ENCODE data around the gene LCMT1.
"Not testable (repeated sequence)": the region's sequence is repeated elsewhere in the genome, so short reads cannot be mapped to it uniquely, and the experiment has no call there.

The LCMT1 gene

DNA sequence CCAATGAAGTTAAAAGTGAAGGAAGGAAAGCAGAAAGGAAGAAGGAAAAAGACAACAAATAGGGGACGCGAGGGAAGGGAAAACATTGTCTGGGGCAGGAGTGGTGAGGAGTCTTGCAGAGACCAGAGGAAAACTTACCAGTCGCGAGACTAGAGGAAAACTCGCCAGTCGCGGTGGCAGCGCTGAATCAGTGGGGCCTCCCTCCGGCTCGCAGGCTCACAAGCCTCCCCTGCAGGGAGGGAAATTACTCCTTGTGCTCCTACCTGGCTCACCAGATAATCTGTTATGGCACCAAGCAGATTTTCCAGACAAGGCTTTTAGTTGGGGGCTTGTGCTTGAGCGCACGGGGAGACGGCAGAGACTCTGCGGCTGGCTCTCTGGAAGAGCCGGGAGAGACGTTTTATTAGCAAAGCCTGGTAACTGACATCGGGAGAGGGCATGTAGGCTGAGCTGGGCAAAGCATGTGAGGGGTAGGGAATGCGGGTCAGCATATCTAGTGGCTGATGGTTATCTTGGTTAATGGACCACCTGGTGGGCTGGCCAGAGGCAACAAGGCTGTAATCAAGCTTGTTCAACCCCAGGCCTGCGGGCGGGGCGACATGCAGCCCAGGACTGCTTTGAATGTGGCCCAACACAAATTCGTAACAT, 37.1 kb downstream of the LCMT1 start:
- DNase-seq (ENCODE audit: low read depth): no peak

DNA sequence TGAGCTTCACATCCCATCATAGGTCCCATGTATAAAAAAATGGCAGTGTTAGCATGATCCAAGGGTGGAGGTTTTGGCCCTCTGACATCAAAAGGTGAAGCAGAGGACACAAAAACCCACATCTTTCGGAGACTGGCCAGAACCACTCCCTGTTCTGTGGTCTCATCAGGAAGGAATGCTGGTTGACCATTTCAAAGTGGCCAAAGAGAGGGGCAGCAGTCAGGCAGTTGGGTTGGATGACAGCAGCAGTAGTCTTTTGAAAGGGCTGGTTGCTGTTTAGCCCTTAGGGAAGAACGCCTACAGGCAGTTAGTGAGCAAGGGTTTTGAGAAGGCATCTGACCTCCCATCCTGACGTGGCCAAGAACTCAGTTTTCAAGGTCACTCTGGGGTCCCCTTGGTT, 40.5 kb downstream of the LCMT1 start:
- DNase-seq (ENCODE audit: low read depth): no peak

DNA sequence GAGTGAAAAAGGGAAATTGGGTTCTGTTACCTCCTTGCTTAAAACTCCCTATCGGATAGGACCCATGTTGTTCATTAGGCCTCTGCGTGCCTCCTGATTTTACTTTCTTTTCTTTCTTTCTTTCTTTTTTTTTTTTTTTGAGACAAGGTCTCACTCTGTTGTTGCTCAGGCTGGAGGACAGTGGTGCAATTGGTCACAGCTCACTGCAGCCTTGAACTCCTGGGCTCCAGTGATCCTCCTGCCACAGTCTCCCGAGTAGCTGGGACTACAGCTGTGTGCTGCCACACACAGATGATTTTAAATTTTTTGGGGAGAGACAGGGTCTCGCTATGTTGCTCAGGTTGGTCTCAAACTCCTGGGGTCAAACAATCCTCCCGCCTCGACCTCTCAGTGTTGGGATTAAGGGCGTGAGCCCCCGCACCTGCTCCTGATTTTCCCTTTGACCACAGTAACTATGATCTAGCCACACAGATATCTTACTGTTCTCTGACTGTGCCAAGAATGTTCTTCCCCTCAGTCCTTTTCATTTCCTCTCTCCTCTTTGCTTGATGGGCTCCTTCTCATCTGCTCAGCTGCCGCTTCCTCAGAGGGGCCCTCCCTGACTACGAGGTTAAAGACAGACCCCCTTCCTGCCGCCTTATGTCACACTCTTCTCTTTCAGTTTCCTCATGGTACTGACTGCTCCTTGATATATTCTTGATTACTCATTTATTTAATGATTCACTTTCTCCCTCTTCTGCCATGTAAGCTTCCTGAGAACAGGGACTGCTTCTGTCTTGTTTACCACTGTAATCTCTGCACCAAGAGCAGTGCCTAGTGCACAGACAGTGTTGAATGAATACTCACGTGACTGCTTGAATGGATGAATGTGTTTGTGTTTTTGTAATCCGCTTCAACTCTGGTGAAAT, 44.3 kb downstream of the LCMT1 start:
- DNase-seq (ENCODE audit: low read depth): no peak

DNA sequence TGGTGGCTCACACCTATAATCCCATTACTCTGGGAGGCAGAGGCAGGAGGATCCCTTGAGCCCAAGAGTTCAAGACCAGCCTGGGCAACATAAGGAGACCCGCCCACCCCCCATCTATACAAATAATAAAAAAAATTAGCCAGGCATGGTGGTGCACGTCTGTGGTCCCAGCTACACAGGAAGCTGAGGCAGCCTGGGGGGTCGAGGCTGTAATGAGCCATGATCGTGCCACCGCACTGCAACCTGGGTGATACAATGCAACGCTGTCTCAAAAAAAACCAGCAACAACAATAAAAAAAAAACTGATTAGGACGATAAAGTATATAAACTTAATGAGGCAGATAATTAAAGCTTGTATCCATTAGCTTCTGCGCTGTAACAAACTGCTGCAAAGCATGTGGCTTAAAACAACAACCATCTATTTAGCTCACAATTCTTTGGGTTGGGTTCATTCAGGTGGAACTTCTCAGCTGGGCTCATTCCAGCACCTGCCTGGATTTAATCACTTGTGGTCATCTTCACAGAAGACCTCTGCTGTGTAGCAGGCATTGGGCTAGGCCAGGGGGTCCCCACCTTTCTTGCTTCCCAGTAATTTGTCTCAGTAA, 45.8 kb downstream of the LCMT1 start:
- DNase-seq (ENCODE audit: low read depth): no peak

DNA sequence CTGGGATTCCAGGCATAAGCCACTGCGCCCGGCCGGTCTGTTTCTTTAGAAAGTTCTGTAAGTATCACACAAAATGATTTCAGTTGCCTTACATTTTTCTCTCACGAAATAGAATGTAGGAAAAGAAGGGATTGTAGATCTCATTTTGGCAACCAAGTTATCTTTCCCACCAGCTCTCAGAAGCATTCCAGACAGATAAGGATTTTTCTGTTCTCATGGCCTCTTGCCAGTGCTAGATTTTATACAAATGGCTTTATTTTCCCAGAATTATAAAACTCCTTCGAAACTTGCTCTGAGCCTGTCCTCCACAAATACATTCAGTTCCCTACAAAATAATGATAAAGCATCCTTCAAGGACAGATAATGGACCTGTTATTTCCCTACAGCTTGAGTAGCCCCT, 46.9 kb downstream of the LCMT1 start:
- no peak for DNase-seq (ENCODE audit: low read depth)

DNA sequence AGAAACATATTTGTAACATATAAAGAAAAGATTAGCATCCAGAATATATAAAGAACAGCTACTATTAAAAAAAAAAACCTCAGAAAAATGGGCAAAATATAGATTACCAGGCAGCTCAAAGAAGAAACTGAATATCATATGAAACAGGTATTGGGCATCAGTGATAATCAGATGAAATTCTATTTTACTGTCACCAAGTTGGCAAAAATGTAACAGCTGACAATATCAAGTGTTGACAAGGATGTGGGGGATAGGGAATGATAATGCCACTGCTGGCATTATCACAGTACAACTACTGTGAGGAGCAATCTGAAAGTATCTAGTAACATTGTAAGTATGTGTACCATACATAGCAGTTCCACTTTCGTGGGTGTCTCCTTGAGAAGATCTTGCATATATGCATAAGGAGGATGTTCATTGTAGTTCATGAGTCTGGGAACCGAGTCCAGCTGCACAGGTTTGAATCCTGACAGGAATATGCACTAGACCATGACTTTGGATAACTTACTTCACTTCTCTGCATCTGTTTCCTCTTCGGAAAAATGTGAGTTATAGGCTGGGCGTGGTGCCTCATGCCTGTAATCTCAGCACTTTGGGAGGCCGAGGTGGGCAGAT, 50.3 kb downstream of the LCMT1 start:
- no peak for DNase-seq (ENCODE audit: low read depth)

DNA sequence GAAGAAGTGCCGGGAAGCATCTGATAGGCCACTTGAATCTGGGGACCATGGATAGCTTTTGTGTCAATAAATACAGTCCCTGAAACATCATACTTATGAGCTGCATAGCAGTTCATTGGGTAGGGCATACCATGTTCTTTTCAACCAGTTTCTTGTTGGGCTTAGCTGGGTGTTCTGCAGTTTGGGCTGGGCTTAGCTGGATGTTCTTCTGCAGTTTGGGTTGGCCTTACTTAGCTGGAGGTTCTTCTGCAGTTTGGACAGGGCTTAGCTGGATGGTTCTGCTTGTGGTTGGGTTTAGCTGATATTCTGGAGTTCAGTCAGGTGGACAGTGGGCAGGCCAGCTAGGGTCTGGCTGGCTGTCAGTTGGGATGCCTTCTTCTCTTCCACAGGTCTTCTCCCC, 52.1 kb downstream of the LCMT1 start:
- no peak for DNase-seq (ENCODE audit: low read depth)

DNA sequence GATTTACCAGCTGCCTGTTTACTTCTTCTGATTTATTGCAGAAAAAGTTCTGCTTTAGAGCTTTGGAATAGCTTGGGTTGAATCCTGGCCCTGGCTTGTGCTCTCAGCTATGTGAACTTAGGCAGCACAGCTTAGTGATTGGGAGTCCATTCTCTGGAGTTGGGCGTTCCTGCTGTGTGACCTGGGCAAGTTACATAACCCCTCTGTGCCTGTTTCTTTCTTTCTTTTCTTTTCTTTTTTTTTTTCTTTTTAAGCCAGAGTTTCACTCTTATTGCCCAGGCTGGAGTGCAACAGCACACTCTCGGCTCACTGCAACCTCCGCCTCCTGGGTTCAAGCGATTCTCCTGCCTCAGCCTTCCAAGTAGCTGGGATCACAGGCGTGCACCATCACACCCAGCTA, 53.7 kb downstream of the LCMT1 start:
- DNase-seq (ENCODE audit: low read depth): no peak

DNA sequence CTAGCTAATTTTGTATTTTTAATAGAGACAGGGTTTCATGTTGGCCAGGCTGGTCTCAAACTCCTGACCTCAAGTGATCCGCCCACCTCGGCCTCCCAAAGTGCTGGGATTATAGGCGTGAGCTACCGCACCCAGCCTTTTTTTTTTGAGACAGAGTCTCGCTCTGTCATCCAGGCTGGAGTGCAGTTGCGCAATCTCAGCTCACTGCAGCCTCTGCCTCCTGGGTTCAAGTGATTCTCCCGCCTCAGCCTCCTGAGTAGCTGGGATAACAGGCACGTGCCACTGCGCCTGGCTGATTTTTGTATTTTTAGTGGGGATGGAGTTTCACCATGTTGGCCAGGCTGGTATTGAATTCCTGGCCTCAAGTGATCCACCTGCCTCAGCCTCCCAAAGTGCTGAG, 56.4 kb downstream of the LCMT1 start:
- not testable (repeated sequence) for DNase-seq (ENCODE audit: low read depth)

DNA sequence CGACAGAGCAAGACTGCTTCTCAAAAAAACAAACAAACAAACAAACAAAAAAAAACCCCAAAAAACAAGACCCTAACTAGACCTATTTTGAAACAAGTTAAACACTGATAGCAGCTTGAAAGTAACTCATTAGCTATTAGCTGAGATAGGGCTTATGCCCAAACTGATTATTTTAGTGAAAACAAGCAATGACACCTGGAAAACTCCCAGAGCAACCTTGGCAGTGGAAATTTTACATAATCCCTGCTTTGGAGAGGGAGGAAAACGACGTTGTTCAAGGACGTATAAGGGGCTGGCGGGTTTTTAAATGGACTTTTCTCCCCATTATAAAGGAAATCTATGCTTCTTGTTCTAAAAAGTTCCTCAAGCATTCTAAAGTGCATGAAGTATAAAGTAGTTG, 59.8 kb downstream of the LCMT1 start:
- no peak for DNase-seq (ENCODE audit: low read depth)

DNA sequence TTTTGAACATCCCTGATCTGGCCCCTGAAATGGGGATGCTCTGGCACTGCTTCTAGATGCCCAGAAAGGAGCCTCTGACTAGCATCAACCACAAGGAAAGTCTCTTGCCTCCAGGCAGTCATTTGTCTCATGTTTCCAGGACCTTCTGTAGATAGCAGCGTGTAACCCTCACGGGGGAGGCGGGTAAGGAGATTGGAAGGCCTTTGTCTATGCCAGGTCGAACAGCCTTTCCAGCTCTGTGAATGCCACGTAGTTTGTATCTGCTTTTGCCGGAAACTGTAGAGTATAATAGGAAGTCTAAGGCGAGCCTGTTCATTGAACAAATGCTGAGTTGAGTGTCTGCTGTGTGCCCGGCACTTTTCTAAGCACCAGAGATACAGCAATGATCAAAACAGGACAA, 61.3 kb downstream of the LCMT1 start:
- no peak for DNase-seq (ENCODE audit: low read depth)

DNA sequence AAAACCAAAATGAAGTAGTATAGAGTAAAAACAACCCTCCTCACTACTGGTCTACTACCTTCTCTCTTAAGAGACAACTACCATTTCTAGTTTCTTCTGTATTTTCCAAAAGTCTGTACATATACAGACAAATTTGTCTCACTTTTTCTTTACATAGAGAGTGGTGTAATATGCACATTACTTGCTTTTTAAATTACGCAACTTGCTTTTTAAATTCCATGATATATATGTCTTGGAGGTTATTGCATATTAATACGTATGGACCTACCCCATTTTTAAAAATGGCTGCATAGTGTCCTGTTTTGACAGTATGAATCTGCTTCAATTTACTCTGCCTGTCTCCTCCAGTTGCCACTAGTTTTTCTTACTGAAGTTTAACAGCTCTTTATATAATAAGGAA, 62.7 kb downstream of the LCMT1 start:
- DNase-seq (ENCODE audit: low read depth): no peak

DNA sequence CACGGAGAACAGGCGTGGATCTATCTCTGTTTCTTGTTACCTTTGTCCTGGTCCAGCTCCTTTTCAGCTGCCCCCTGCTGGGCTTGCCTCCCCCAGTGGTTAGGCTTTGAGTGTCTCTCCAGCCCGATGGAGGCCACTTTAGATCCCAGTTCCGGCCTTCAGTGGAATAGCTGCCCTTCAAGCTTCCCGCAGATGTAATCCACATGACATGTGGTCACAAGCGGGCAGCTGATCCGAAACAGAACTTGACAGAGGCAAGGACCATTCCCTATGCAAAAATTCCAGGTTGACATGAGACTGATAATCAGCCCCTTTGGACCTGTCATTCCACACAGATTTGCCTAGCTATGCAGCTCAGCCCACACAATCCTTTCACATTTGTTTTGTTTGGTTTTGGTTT, 64.6 kb downstream of the LCMT1 start:
- DNase-seq (ENCODE audit: low read depth): no peak

DNA sequence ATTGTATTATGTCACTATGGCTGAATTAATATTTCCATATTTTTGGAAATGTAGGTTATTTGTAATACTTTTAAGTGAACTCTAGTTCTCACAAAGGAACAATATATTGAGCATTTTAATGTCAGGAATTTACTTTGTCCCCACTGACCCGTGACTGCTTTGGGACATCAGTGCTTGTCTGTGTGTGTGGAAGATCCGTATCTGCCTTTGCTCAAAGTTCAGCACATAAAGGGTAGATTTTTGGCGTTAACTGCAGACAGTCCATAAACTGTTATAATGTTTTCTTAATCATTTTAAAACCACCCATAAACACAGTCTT, 65.9 kb downstream of the LCMT1 start:
- no peak for DNase-seq (ENCODE audit: low read depth)

DNA sequence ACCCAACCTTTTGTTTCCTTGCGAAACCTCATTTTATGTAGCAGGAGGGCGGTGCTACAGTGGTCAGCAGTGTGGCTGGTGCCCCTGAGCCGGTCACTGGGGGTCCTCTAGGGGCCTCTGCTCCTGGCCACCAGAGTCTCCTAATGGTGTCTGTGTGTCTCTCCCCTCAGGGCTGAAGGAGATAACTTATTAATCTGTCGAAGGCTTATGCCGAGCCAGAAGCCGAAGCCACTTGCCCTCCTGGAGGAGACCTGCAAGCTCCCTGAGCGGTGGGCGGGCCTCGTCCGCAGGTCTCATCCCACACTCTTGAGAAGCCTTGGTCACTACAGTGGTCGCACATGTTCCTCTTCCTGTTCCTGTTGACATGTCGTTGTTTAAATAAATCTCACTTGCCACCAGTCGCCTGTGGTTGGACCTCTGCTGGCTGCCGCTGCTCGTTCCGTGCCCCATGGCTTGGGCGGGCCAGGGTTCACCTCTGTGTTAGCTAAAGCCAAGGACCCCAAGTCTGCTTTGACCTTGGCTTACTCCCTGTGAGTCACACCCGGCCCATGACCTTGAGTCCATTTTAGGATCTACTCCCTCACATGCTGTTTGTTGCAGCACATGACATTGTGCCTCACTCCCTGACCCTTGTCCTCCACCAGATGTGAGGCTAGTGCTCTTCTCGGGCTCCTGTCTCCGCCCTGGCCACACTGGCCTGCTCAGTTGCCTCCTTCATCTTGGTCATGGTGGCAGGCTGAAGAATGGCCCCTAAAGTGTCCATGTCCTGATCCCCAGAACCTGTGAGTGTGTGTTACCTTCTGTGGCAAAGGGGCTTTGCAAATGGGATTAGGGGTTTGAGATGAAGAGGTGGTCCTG, 66.5 kb downstream of the LCMT1 start:
- no peak for DNase-seq (ENCODE audit: low read depth)

DNA sequence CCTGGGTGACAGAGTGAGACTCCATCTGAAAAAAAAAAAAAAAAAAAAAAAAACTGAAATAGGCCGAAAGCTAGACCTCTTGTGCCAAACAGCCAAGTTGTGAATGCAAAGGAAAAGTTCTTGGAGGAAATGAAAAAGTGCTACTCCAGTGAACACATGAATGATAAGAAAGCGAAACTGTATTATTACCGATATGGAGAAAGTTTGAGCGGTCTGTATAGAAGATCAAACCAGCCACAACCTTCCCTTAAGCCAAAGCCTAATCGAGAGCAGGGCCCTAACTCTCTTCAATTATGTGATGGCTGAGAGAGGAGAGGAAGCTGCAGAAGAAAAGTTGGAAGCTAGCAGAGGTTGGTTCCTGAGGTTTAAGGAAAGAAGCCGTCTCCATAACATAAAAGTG, 69.7 kb downstream of the LCMT1 start:
- DNase-seq (ENCODE audit: low read depth): not testable (repeated sequence)

DNA sequence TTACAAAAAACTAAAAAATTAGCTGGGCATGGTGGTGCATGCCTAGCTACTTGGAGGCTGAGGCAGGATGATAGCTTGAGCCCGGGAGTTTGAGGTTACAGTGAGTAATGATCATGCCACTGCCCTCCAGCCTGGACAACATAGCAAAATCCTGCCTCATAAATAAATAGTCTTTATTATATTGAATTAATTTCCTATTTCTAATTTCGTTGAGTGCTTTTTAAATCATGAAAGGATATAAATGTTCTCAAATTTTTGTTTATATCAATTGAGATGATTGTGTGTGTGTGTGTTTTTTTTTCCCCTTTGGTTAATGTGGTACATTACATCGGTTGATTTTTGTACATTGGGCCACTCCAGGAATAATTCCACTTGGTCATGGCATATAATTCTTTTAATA, 73.2 kb downstream of the LCMT1 start:
- no peak for DNase-seq (ENCODE audit: low read depth)

DNA sequence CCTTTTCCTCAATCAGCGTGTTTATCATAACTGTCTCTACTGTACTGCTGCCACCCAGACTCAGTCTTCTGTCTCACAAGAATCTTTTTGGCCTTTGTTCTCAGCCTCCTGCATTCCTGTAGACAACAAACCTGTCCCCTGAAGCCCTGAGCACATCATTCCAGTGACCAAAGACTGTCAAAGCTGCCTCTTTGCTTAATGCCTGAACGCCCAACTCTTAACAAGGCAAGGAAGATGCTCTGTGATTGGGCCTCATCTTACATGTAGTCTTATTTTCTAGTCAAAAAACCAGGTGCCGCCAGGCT, 75.9 kb downstream of the LCMT1 start:
- DNase-seq (ENCODE audit: low read depth): no peak

DNA sequence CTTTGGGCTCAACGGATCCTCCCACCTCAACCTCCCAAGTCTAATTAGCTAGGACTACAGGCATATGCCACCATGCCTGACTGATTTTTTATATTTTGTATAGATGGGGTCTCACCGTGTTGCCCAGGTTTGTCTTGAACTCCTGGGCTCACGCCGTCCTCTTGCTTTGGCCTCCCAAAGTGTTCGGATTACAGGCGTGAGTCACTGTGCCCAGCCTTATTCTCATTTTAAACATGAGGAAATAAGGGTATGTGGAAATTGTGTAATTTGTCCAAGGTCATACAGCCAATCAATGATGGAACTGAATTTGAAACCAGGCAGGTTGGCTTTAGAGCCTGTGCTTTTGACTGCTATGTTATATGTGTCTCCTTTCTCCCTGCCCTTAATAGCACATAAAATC, 77.8 kb downstream of the LCMT1 start:
- no peak for DNase-seq (ENCODE audit: low read depth)

DNA sequence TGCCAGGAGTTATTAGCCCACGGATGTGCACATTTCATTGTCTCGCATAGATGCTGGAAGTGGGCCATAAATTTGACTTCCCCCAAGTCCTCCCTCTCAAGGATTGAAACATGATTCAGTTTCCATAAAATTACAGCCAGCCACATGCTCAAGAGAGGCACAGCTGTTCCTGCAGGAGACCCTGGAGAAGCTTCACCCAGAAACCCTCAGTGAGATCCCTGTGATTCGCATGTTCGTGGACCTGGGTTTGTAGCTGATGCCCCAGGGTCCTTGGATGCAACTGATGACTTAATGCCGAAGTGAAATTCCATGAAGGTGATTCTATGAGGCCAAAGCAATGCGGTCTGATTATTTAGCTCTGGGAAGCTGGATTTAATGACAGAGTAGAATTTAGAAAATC, 80.6 kb downstream of the LCMT1 start:
- DNase-seq (ENCODE audit: low read depth): no peak

DNA sequence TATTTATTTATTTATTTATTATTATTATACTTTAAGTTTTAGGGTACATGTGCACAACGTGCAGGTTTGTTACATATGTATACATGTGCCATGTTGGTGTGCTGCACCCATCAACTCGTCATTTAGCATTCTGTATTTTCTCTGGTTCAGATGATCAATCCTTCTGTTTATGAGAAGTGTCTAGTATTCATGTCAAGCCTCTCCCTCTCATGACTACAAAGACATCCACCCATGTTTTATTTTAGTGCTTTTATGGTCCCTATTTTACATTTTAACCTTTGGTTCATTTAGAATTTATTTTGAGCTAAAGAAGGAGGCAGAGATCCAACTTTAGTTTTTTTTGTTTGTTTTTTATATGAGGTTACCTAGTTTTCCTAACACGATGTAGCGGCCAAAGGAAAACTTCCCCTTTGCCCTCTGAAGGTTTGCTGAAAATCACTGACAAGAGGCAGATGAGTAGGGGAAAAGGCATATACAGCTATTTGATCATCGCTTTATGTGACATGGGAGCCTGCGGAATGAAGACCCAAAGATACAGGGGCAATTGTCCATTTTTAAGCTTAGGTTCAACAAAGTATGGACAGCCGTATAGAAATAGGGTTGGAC, 82.8 kb downstream of the LCMT1 start:
- DNase-seq (ENCODE audit: low read depth): no peak

DNA sequence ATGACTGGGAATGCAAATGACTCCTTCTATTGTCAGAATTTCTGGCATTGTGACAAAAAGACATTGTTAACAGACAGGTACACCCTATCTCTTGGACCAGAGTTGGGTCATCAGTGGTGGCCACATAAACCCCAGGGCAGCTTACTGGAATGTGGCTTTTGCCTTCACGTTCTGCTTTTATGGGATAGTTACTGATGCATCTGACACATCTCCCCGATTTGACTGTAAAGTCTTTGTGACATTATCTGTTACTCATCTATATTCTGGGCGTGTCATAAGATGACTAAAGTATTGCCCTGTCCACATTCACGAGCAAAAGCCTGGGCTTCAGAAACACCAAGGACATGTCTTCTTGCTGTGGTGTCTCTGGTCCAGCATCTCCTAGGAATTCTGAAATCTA, 86.5 kb downstream of the LCMT1 start:
- DNase-seq (ENCODE audit: low read depth): no peak

Measured in stimulated activated CD8-positive, alpha-beta memory T cell treated with anti-CD3 and anti-CD28 coated beads, Interleukin-15, amount 100 ng/mL, for 24 hours (primary cell).